ENCODE results near the gene GSE1. TPM values are rescaled to one million over a fixed set of nuclear protein-coding genes. Genes with fewer than 3 reads are reported as not detected.

GSE1 gene
- total RNA-seq, 4 donors from 2014 or later: 23.4 to 65.5 (median 52.5) TPM

GRCh38 chr16:85709766-85710585 is 96.9 kb downstream of the GSE1 start:
- Histone ChIP-seq H3K9me3 (peaks cover 0 to 14% (median 0%) of the 10 kb centered on the region in 3 donors), H3K27me3 (no peaks in the 10 kb centered on the region), H3K4me1 (peaks cover 0 to 7% (median 0%) of the 10 kb centered on the region in 3 donors), H3K27ac (no peak overlapping the region), H3K4me3 (no peak overlapping the region), H3K36me3 (no peaks in the 10 kb centered on the region)
- peak; percentile 19 for ATAC-seq
- 80 to 87% methylated on average over 1 to 3 of the region's 53 CpGs for WGBS, 2 donors (ENCODE audit: low coverage in 1 of 2)
- no peak for TF ChIP-seq CTCF (IDR thresholded peaks at IDR 0.05)
- TF ChIP-seq POLR2AphosphoS5 (IDR thresholded peaks at IDR 0.05): no peak
- no peak for TF ChIP-seq POLR2A (IDR thresholded peaks at IDR 0.05)
- TF ChIP-seq EP300 (IDR thresholded peaks at IDR 0.05): no peak

- Histone ChIP-seq H3K4me1 (peaks cover 0 to 12% (median 0%) of the 10 kb centered on the region in 3 donors), H3K36me3 (no peaks in the 10 kb centered on the region), H3K4me3 (no peak overlapping the region), H3K9me3 (peaks cover 0 to 14% (median 0%) of the 10 kb centered on the region in 3 donors), H3K27me3 (no peaks in the 10 kb centered on the region), H3K27ac (no peak overlapping the region)
- no peak for ATAC-seq
- 84 to 89% methylated on average over 4 to 8 of the region's 9 CpGs for WGBS, 2 donors (ENCODE audit: low coverage in 1 of 2)
- TF ChIP-seq POLR2A (IDR thresholded peaks at IDR 0.05) (no peak), POLR2AphosphoS5 (IDR thresholded peaks at IDR 0.05) (no peak), CTCF (IDR thresholded peaks at IDR 0.05) (no peak), EP300 (IDR thresholded peaks at IDR 0.05) (no peak)
These were observed 97.6 kb downstream of the GSE1 start for GRCh38 chr16:85710732-85711131.

- no peak for TF ChIP-seq CTCF (IDR thresholded peaks at IDR 0.05)
- TF ChIP-seq POLR2AphosphoS5 (IDR thresholded peaks at IDR 0.05): no peak
- TF ChIP-seq POLR2A (IDR thresholded peaks at IDR 0.05): no peak
- TF ChIP-seq EP300 (IDR thresholded peaks at IDR 0.05): no peak
- Histone ChIP-seq H3K27ac (no peak overlapping the region), H3K9me3 (peaks cover 0 to 14% (median 0%) of the 10 kb centered on the region in 3 donors), H3K4me1 (peaks cover 0 to 24% (median 0%) of the 10 kb centered on the region in 3 donors), H3K4me3 (no peak overlapping the region), H3K27me3 (no peaks in the 10 kb centered on the region), H3K36me3 (no peaks in the 10 kb centered on the region)
- ATAC-seq: no peak
- WGBS, 2 donors (ENCODE audit: low coverage in 1 of 2): 94 to 100% methylated on average over 1 to 2 of the region's 6 CpGs
These were observed 99.0 kb downstream of the GSE1 start for GRCh38 chr16:85711982-85712587.

- 89% methylated on average over 2 of the region's 9 CpGs; no CpG with 5 or more reads in 1 of the 2 donors for WGBS, 2 donors (ENCODE audit: low coverage in 1 of 2)
- Histone ChIP-seq H3K4me3 (no peak overlapping the region), H3K27me3 (no peaks in the 10 kb centered on the region), H3K27ac (no peak overlapping the region), H3K4me1 (peaks cover 0 to 30% (median 0%) of the 10 kb centered on the region in 3 donors), H3K9me3 (peaks cover 0 to 14% (median 0%) of the 10 kb centered on the region in 3 donors), H3K36me3 (no peaks in the 10 kb centered on the region)
- no peak for ATAC-seq
- TF ChIP-seq CTCF (IDR thresholded peaks at IDR 0.05): no peak
- TF ChIP-seq POLR2AphosphoS5 (IDR thresholded peaks at IDR 0.05): no peak
These were observed 99.7 kb downstream of the GSE1 start for GRCh38 chr16:85712801-85713200.
